MCF 10A (cell line): ENCODE results near the gene GATA3. TPM values are rescaled to one million over a fixed set of nuclear protein-coding genes. Genes with fewer than 3 reads are reported as not detected.

ENCODE experiments used
- BruUV-seq: library from RNA; stranded (reverse); fragments of 400-500 nt; replicated peaks from 2 replicates; lab custom pipeline; 2021; lab: Mats Ljungman, UMichigan
- CTCF ChIA-PET: fragments of 300-600 bp; sonication (Branson Sonifier 250); formaldehyde crosslinking; extraction: SDS; loops from one replicate; lab custom pipeline; 2021; ENCODE audit warnings: antibody characterized with exemption, inconsistent platforms; lab: Yijun Ruan, JAX
- POLR2A ChIA-PET: fragments of 300-600, 350-650 bp; sonication (Branson Sonifier 250); formaldehyde crosslinking; extraction: SDS; loops from one replicate; lab custom pipeline; 2020; ENCODE audit warnings: antibody characterized with exemption, inconsistent platforms; lab: Yijun Ruan, JAX
- DNase-seq: peaks from one replicate; pipeline ENCODE4 v3.0.0-alpha.2; 2018; ENCODE audit not compliant: unreplicated experiment
- H3K27ac Mint-ChIP-seq: one replicate; pipeline ENCODE4 v1.8.0; 2022; ENCODE audit warnings: mild to moderate bottlenecking, low read depth, mixed read lengths; ENCODE audit not compliant: unreplicated experiment
- H3K27me3 Mint-ChIP-seq: one replicate; pipeline ENCODE4 v1.8.0; 2022; ENCODE audit warnings: mixed read lengths; ENCODE audit not compliant: insufficient read depth, unreplicated experiment
- H3K36me3 Mint-ChIP-seq: one replicate; pipeline ENCODE4 v1.8.0; 2022; ENCODE audit warnings: mild to moderate bottlenecking, moderate library complexity, mixed read lengths; ENCODE audit not compliant: insufficient read depth, unreplicated experiment
- H3K4me1 Mint-ChIP-seq: one replicate; pipeline ENCODE4 v1.8.0; 2022; ENCODE audit warnings: mixed read lengths; ENCODE audit not compliant: insufficient read depth, unreplicated experiment
- H3K4me3 Mint-ChIP-seq: one replicate; pipeline ENCODE4 v1.8.0; 2022; ENCODE audit warnings: mild to moderate bottlenecking, moderate library complexity, mixed read lengths; ENCODE audit not compliant: unreplicated experiment
- H3K9me3 Mint-ChIP-seq: one replicate; pipeline ENCODE4 v1.8.0; 2022; ENCODE audit warnings: mixed read lengths; ENCODE audit not compliant: unreplicated experiment
- CTCF ChIP-seq: fragments of 200-600 bp; IDR thresholded peaks from one replicate; pipeline ENCODE4 v1.8.0; 2022; ENCODE audit warnings: antibody characterized with exemption, mild to moderate bottlenecking; ENCODE audit not compliant: unreplicated experiment
- intact Hi-C: fragments of 100-400 bp; cut with micrococcal nuclease; formaldehyde crosslinking; loops from 2 replicates; pipeline ENCODE4 v1.14.1; 2022
- total RNA-seq: library from RNA; stranded (reverse); gene quantifications from 2 replicates; pipeline ENCODE4 v1.2.3, GENCODE V29; 2022

The GATA3 gene
- total RNA-seq, 1 experiment from 2014 or later = 13.1 TPM

GRCh38 chr10:8096931-8097330 lies 42.4 kb downstream of the GATA3 start:
- H3K27me3 Mint-ChIP-seq = no peaks in the 10 kb centered on the region
- ChIA-PET POLR2A (no interaction called here), CTCF (interaction anchor here (0.9 to 1.0 kb wide), 2 partner anchors 26 to 32 kb away, joined by 3 read pairs; no protein-coding TSS in a partner anchor)
- no peak for TF ChIP-seq CTCF
- intact Hi-C loops = no loop called here
- no peak overlapping the region for H3K4me3 Mint-ChIP-seq
- no peaks in the 10 kb centered on the region for H3K36me3 Mint-ChIP-seq
- no TSS peak for BruUV-seq
- peaks cover 6% of the 10 kb centered on the region for H3K9me3 Mint-ChIP-seq
- no peak for DNase-seq
- no peak overlapping the region for H3K27ac Mint-ChIP-seq
- H3K4me1 Mint-ChIP-seq = no peaks in the 10 kb centered on the region

- no peak for DNase-seq
- Mint-ChIP-seq H3K27ac (no peak overlapping the region), H3K27me3 (no peaks in the 10 kb centered on the region), H3K9me3 (no peaks in the 10 kb centered on the region), H3K4me1 (no peaks in the 10 kb centered on the region), H3K36me3 (no peaks in the 10 kb centered on the region), H3K4me3 (no peak overlapping the region)
- intact Hi-C loops = no loop called here
- no peak for TF ChIP-seq CTCF
- BruUV-seq = no TSS peak
- ChIA-PET POLR2A (no interaction called here), CTCF (no interaction called here)
Observed at GRCh38 chr10:8100366-8100765, 45.9 kb downstream of the GATA3 start.

GRCh38 chr10:8102708-8103401 lies 48.4 kb downstream of the GATA3 start:
- ChIA-PET CTCF (interaction anchor here (0.8 kb wide), 1 partner anchor 11 kb away, joined by 3 read pairs; no protein-coding TSS in a partner anchor), POLR2A (no interaction called here)
- H3K4me3 Mint-ChIP-seq = no peak overlapping the region
- H3K27ac Mint-ChIP-seq = no peak overlapping the region
- H3K4me1 Mint-ChIP-seq = no peaks in the 10 kb centered on the region
- BruUV-seq = no TSS peak
- TF ChIP-seq CTCF = no peak
- intact Hi-C loops = no loop called here
- no peak for DNase-seq
- H3K9me3 Mint-ChIP-seq = no peaks in the 10 kb centered on the region
- no peaks in the 10 kb centered on the region for H3K36me3 Mint-ChIP-seq
- H3K27me3 Mint-ChIP-seq = no peaks in the 10 kb centered on the region

- TF ChIP-seq CTCF = no peak
- BruUV-seq = no TSS peak
- H3K27ac Mint-ChIP-seq = no peak overlapping the region
- intact Hi-C loops = no loop called here
- CTCF ChIA-PET = interaction anchor here (0.7 kb wide), 2 partner anchors 12 to 263 kb away, joined by 4 to 5 read pairs; no protein-coding TSS in a partner anchor
- no peak for DNase-seq
- no peaks in the 10 kb centered on the region for H3K4me1 Mint-ChIP-seq
- H3K9me3 Mint-ChIP-seq = no peaks in the 10 kb centered on the region
- H3K4me3 Mint-ChIP-seq = no peak overlapping the region
- no peaks in the 10 kb centered on the region for H3K27me3 Mint-ChIP-seq
- H3K36me3 Mint-ChIP-seq = no peaks in the 10 kb centered on the region
- POLR2A ChIA-PET = no interaction called here
Observed at GRCh38 chr10:8103543-8103942, 49.1 kb downstream of the GATA3 start.
